ENCODE measurements around the gene ANTXR2.

Gene ANTXR2

DNA sequence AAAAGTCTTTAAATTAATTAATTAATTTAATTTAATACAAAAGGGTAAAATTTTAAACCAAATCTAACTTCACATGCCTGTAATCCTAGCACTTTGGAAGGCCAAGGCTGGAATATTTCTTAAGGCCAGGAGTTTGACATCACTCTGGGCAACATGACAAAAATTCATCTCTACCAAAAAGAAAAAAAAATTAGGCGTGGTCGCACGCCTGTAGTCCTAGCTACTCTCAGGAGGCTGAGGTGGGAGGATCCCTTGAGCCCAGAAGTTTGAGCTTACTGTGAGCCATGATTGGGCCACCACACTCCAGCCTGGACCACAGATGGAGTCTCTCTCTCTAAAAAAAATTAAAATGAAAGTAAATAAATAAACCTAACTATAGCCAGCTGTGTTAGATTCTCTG, 39.2 kb upstream of the ANTXR2 start:
- TF ChIP-seq, protein P1, sequence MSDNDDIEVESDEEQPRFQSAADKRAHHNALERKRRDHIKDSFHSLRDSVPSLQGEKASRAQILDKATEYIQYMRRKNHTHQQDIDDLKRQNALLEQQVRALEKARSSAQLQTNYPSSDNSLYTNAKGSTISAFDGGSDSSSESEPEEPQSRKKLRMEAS (IDR thresholded peaks at IDR 0.05; ENCODE audit: low read depth, low read length), result no peak
- TF ChIP-seq, protein P2, sequence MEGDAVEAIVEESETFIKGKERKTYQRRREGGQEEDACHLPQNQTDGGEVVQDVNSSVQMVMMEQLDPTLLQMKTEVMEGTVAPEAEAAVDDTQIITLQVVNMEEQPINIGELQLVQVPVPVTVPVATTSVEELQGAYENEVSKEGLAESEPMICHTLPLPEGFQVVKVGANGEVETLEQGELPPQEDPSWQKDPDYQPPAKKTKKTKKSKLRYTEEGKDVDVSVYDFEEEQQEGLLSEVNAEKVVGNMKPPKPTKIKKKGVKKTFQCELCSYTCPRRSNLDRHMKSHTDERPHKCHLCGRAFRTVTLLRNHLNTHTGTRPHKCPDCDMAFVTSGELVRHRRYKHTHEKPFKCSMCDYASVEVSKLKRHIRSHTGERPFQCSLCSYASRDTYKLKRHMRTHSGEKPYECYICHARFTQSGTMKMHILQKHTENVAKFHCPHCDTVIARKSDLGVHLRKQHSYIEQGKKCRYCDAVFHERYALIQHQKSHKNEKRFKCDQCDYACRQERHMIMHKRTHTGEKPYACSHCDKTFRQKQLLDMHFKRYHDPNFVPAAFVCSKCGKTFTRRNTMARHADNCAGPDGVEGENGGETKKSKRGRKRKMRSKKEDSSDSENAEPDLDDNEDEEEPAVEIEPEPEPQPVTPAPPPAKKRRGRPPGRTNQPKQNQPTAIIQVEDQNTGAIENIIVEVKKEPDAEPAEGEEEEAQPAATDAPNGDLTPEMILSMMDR (IDR thresholded peaks at IDR 0.05; ENCODE audit: low read depth, low read length), result no peak
- no peak for TF ChIP-seq POLR2A (IDR thresholded peaks at IDR 0.05; ENCODE audit: extremely low read depth, insufficient read length)
- DNase-seq (ENCODE audit: low read depth), result no peak
- no peak overlapping the region for H3K4me3 ChIP-seq (ENCODE audit: low read depth, low read length)

DNA sequence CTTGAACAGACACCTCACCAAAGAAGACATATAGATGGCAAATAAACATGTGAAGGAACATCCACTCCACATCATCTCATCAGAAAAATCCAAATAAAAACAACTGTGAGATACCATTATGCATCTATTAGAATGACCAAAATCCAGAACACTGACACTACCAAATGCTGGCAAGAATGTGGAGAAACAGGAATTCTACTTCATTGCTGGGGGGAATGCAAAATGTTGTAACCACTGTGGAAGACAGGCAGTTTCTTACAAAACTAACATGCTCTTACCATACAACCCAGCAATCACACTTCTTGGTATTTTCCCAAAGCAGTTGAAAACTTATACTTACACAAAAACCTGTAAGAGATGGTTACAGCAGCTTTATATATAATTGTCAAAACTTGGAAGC, 38.2 kb upstream of the ANTXR2 start:
- no peak overlapping the region for H3K4me3 ChIP-seq (ENCODE audit: low read depth, low read length)
- DNase-seq (ENCODE audit: low read depth), result no peak
- no peak for TF ChIP-seq MYC (IDR thresholded peaks at IDR 0.05; ENCODE audit: low read depth, low read length)
- TF ChIP-seq, protein P2 (IDR thresholded peaks at IDR 0.05; ENCODE audit: low read depth, low read length), result no peak

DNA sequence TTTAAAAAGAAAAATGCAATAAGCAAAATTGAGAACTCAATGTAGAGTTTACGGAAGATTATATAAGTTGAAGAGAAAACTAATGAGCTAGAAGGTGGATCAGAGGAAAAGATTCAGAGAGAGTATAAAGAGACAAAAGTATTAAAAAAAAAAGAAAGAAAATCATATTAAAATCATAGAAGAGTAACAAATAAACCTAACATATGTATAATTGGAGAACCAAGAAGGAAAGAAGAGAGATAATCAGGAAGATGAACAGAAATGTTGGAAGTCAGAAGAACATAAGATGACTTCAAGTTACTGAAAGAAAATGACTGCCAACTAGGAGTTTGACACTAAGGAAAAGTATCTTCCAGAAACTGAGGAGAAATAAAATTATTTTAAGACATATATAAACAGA, 34.3 kb upstream of the ANTXR2 start:
- H3K4me3 ChIP-seq (ENCODE audit: low read depth, low read length), result no peak overlapping the region
- TF ChIP-seq, protein P1 (IDR thresholded peaks at IDR 0.05; ENCODE audit: low read depth, low read length), result no peak
- TF ChIP-seq, protein P2 (IDR thresholded peaks at IDR 0.05; ENCODE audit: low read depth, low read length), result no peak
- TF ChIP-seq POLR2A (IDR thresholded peaks at IDR 0.05; ENCODE audit: extremely low read depth, insufficient read length) (no peak), MYC (IDR thresholded peaks at IDR 0.05; ENCODE audit: low read depth, low read length) (no peak)
- no peak for DNase-seq (ENCODE audit: low read depth)

DNA sequence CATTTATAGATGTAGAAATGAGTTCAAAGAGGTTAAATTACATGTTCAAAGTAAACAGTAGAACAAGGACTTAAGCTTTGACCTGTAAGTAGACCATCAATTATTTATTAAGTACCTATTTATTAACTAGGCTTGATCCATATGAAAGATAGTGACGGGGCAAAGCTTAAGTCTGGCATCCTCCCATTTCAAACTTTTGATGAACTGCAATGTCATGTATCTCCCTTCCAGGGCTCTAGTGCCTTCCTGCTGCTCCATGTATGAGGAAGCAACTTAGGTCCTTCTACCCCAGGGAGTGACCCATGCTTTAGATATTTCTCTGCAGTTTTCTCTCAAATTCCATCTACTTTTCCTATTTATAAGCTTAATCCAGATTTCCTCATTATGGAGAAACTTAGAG, 31.9 kb upstream of the ANTXR2 start:
- TF ChIP-seq MYC (IDR thresholded peaks at IDR 0.05; ENCODE audit: low read depth, low read length), result no peak
- TF ChIP-seq, protein P2 (IDR thresholded peaks at IDR 0.05; ENCODE audit: low read depth, low read length), result no peak
- TF ChIP-seq POLR2A (IDR thresholded peaks at IDR 0.05; ENCODE audit: extremely low read depth, insufficient read length), result no peak
- TF ChIP-seq, protein P1 (IDR thresholded peaks at IDR 0.05; ENCODE audit: low read depth, low read length), result no peak
- no peak overlapping the region for H3K4me3 ChIP-seq (ENCODE audit: low read depth, low read length)
- no peak for DNase-seq (ENCODE audit: low read depth)

DNA sequence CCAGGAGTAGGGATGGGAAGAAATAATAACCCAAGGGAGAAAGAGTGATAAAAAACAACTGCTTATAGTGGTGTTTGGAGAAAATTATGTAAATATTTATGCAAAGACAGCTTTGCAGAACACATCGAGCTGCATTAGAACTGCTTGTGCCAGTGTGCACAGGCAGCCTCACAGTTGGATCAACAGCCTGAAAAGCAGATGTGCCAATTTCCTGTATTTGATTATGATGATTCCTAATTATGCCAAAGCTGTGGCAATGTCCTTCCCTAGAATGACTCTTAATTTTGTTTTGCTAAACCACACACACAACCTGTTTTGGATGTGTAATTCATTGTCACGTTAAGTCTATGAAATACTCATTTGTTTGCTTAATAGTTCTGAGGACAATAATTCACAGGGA, 30.6 kb upstream of the ANTXR2 start:
- DNase-seq (ENCODE audit: low read depth), result peak; percentile 48
- no peak overlapping the region for H3K4me3 ChIP-seq (ENCODE audit: low read depth, low read length)
- TF ChIP-seq POLR2A (IDR thresholded peaks at IDR 0.05; ENCODE audit: extremely low read depth, insufficient read length), result no peak
- no peak for TF ChIP-seq MYC (IDR thresholded peaks at IDR 0.05; ENCODE audit: low read depth, low read length)
- TF ChIP-seq, protein P2 (IDR thresholded peaks at IDR 0.05; ENCODE audit: low read depth, low read length), result no peak
- TF ChIP-seq, protein P1 (IDR thresholded peaks at IDR 0.05; ENCODE audit: low read depth, low read length), result no peak

DNA sequence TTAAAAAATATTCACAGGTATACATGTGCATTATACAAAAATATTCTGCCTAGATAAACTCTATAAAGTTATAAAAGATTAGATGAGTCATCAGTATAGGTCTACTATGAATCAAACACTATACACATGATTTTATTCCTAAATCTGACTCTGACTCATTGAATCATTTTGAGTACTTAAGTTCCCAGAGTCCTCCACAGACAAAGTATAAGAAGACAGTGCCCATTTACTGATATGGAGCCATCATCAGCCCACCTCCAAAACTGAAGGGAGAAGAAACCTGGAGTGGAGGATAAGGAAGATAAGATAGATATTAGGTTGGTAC, 28.7 kb upstream of the ANTXR2 start:
- TF ChIP-seq POLR2A (IDR thresholded peaks at IDR 0.05; ENCODE audit: extremely low read depth, insufficient read length) (no peak), MYC (IDR thresholded peaks at IDR 0.05; ENCODE audit: low read depth, low read length) (no peak)
- TF ChIP-seq, protein P2 (IDR thresholded peaks at IDR 0.05; ENCODE audit: low read depth, low read length), result no peak
- TF ChIP-seq, protein P1 (IDR thresholded peaks at IDR 0.05; ENCODE audit: low read depth, low read length), result no peak
- no peak for DNase-seq (ENCODE audit: low read depth)
- H3K4me3 ChIP-seq (ENCODE audit: low read depth, low read length), result no peak overlapping the region
